Transverse colon (tissue), 3 donors: ENCODE measurements around the gene DTWD1.

Experiments
- EP300 ChIP-seq: sonication (generic); formaldehyde crosslinking; IDR thresholded peaks from one replicate; pipeline ENCODE4 v1.6.1; 2017; ENCODE audit warnings: antibody characterized with exemption, low read depth
- POLR2A ChIP-seq: fragments of 450-650 bp; IDR thresholded peaks from one replicate; pipeline ENCODE4 v1.6.1; 2016; ENCODE audit warnings: antibody characterized with exemption, mild to moderate bottlenecking, moderate library complexity
- TF ChIP-seq, protein P1 (sequence below), 5 experiments: fragments of 200-600 bp in 3 of 5; fragments of 450-650 bp in 2 of 5; sonication (generic) in 3 of 5; IDR thresholded peaks; 1 replicate in 2 of 5; 2 replicates in 3 of 5; pipeline ENCODE4 v1.5.1; 2016 to 2017; ENCODE audit warnings: antibody characterized with exemption in 5 of 5, inconsistent platforms in 3 of 5, mild to moderate bottlenecking in 2 of 5, moderate library complexity in 1 of 5

GRCh38 chr15:49686599-49686998 is 65.8 kb downstream of the DTWD1 start:
- TF ChIP-seq EP300: no peak
- TF ChIP-seq, protein P1, sequence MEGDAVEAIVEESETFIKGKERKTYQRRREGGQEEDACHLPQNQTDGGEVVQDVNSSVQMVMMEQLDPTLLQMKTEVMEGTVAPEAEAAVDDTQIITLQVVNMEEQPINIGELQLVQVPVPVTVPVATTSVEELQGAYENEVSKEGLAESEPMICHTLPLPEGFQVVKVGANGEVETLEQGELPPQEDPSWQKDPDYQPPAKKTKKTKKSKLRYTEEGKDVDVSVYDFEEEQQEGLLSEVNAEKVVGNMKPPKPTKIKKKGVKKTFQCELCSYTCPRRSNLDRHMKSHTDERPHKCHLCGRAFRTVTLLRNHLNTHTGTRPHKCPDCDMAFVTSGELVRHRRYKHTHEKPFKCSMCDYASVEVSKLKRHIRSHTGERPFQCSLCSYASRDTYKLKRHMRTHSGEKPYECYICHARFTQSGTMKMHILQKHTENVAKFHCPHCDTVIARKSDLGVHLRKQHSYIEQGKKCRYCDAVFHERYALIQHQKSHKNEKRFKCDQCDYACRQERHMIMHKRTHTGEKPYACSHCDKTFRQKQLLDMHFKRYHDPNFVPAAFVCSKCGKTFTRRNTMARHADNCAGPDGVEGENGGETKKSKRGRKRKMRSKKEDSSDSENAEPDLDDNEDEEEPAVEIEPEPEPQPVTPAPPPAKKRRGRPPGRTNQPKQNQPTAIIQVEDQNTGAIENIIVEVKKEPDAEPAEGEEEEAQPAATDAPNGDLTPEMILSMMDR (IDR thresholded peaks at IDR 0.05): no peak
- TF ChIP-seq POLR2A: no peak
